Measurements from ENCODE around the gene FKTN.
"Not testable (repeated sequence)": the region's sequence is repeated elsewhere in the genome, so short reads cannot be mapped to it uniquely, and the experiment has no call there.

FKTN gene

DNA sequence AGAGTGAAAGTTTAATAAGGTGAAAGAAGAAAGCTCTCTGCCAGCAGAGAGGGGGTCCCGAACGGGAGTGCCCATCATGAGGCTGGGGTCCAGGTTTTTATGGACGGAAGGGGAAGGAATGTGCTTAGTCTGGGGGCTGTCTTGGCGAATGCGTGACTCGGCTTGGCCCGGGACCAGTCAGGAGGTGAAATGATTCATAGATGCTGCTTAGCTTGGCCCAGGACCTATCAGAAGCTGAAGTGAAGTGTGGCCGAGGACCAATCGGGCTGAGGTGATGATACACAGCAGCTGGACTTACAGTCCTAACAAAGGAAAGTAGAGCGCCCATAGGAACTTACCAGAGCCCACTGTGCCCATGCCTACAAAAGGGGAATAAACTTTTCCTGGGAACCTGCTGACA is 3.9 kb upstream of the FKTN start:
- H3K9me3 ChIP-seq (ENCODE audit: low read length), result no peaks in the 10 kb centered on the region
- H3K4me1 ChIP-seq (ENCODE audit: insufficient read depth, low read length), result peaks cover 6% of the 10 kb centered on the region
- no peak overlapping the region for H3K4me3 ChIP-seq (ENCODE audit: low read length)
- peaks cover under 1% of the 10 kb centered on the region for H3K36me3 ChIP-seq (ENCODE audit: insufficient read depth, low read length)
- no peaks in the 10 kb centered on the region for H3K27me3 ChIP-seq (ENCODE audit: insufficient read depth, low read length)
- no peak overlapping the region for H2AFZ ChIP-seq (ENCODE audit: low read depth, low read length)

- Histone ChIP-seq H3K36me3 (ENCODE audit: insufficient read depth, low read length) (peaks cover 14% of the 10 kb centered on the region), H3K4me3 (ENCODE audit: low read length) (no peak overlapping the region), H2AFZ (ENCODE audit: low read depth, low read length) (no peak overlapping the region), H3K27me3 (ENCODE audit: insufficient read depth, low read length) (no peaks in the 10 kb centered on the region), H3K4me1 (ENCODE audit: insufficient read depth, low read length) (no peaks in the 10 kb centered on the region), H3K9me3 (ENCODE audit: low read length) (peaks cover 7% of the 10 kb centered on the region)
Observed at GRCh38 chr9:105572455-105572854, 14.5 kb downstream of the FKTN start.

- not testable (repeated sequence) for H2AFZ ChIP-seq (ENCODE audit: low read depth, low read length); H3K4me1 ChIP-seq (ENCODE audit: insufficient read depth, low read length); H3K9me3 ChIP-seq (ENCODE audit: low read length); H3K4me3 ChIP-seq (ENCODE audit: low read length); H3K27me3 ChIP-seq (ENCODE audit: insufficient read depth, low read length)
- H3K36me3 ChIP-seq (ENCODE audit: insufficient read depth, low read length), result peaks cover 10% of the 10 kb centered on the region
Observed at GRCh38 chr9:105579952-105580351, 22.0 kb downstream of the FKTN start.

- not testable (repeated sequence) for H3K36me3 ChIP-seq (ENCODE audit: insufficient read depth, low read length); H3K9me3 ChIP-seq (ENCODE audit: low read length); H3K27me3 ChIP-seq (ENCODE audit: insufficient read depth, low read length); H3K4me1 ChIP-seq (ENCODE audit: insufficient read depth, low read length); H3K4me3 ChIP-seq (ENCODE audit: low read length); H2AFZ ChIP-seq (ENCODE audit: low read depth, low read length)
Observed at GRCh38 chr9:105581550-105581949, 23.6 kb downstream of the FKTN start.

DNA sequence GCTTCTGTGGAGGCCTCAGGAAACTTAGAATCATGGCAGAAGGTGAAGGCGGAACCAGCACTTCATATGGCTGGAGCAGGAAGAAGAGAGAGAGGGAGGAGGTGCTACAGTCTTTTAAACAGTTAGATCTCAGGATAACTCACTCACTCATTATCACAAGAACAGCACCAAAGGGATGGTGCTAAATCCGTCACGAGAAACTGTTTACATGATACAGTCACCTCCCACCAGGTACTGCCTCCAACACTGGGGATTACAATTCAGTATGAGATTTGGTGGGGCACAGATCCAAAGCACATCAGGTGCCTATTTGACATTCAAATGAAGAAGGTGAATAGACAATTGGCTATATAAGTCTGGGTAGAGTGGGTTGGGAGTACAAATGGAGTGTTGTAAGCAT is 35.2 kb downstream of the FKTN start:
- Histone ChIP-seq H3K36me3 (ENCODE audit: insufficient read depth, low read length) (peaks cover 11% of the 10 kb centered on the region), H3K4me1 (ENCODE audit: insufficient read depth, low read length) (no peaks in the 10 kb centered on the region), H3K27me3 (ENCODE audit: insufficient read depth, low read length) (no peaks in the 10 kb centered on the region), H2AFZ (ENCODE audit: low read depth, low read length) (no peak overlapping the region), H3K4me3 (ENCODE audit: low read length) (no peak overlapping the region), H3K9me3 (ENCODE audit: low read length) (peaks cover 16% of the 10 kb centered on the region)

DNA sequence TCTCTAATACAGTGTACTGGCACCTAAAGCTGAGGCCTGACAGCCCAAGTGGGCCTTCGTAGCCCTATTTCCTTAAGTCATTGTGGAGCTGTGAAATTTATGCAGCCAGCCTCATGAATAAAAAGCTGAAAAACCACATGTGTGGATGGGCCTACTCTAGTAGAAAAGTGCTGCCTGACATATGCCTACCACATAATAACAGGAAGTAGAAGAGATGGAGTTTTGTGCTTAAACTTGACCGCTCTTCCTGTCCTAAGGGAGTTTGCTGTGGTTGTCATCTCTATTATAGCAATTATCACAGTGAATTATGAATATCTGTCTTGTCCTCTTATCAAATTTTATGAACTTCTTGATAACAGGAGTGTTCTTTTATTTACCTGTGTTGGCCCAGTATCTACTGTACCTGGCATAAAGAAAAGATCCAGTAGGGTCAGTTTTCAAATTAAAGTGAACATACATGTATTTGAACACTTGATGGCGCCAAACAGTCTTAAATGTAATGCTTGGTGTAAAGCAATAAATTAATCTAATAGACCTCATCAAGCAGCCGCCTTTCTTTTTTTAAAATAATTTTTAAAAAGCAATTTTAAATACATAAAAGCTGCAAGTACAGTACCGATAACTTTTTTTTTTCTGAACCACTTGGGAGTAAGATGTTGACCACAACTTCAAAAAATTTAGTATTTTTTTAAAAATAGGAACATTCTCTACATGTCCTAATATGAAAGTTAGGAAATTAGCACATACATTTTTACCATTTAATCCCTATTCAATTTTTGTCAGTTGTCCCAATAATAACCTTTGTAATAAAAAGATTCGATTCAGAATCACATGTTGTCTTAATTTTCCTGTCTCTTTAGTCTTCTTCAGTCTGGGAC is 51.0 kb downstream of the FKTN start:
- Histone ChIP-seq H3K27me3 (ENCODE audit: insufficient read depth, low read length) (no peaks in the 10 kb centered on the region), H3K4me1 (ENCODE audit: insufficient read depth, low read length) (no peaks in the 10 kb centered on the region), H2AFZ (ENCODE audit: low read depth, low read length) (no peak overlapping the region), H3K4me3 (ENCODE audit: low read length) (no peak overlapping the region), H3K9me3 (ENCODE audit: low read length) (peaks cover 2% of the 10 kb centered on the region), H3K36me3 (ENCODE audit: insufficient read depth, low read length) (peaks cover 4% of the 10 kb centered on the region)

DNA sequence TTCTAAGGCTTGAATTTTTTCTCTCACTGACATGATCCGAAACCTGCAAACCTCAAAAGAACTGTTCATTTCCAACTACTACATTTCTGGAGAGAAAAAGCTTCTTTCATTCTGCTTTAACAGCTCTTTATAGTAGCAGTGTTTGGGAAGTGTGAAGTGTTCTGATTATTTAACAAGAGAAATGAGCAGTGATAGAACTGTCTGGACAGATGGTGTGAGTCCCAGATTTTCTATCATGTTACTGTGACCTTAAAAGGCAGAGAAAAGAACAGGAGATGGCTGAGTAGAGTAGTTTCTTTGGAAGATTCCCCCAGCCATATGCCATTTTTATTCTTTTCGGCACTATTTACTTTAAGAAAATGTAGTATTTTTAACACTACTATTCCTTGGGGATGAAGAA is 63.1 kb downstream of the FKTN start:
- peaks cover 5% of the 10 kb centered on the region for H3K36me3 ChIP-seq (ENCODE audit: insufficient read depth, low read length)
- no peak overlapping the region for H2AFZ ChIP-seq (ENCODE audit: low read depth, low read length)
- H3K4me3 ChIP-seq (ENCODE audit: low read length), result no peak overlapping the region
- no peaks in the 10 kb centered on the region for H3K4me1 ChIP-seq (ENCODE audit: insufficient read depth, low read length)
- no peaks in the 10 kb centered on the region for H3K9me3 ChIP-seq (ENCODE audit: low read length)
- H3K27me3 ChIP-seq (ENCODE audit: insufficient read depth, low read length), result no peaks in the 10 kb centered on the region

- no peaks in the 10 kb centered on the region for H3K4me1 ChIP-seq (ENCODE audit: insufficient read depth, low read length)
Observed at GRCh38 chr9:105625088-105625487, 67.2 kb downstream of the FKTN start.

DNA sequence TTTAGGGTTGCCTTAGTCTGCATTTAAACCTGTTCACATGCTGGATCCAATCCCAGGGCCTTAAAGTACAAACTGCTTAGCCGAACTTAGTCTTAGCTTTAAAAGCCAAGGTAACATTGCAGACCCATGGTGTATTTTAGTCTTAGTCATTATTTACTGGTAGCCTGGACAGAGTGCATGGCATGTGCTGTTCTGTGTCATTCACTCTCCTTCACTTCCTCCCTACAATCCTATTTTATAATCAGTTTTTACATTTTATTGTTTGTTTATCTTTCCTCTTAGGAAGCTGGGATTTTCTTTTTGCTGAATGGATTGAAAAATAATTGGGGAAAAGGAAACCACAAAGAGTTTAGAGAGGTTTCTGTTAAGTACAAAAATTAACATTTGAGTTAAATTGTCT is 74.9 kb downstream of the FKTN start:
- H3K4me3 ChIP-seq (ENCODE audit: low read length), result no peak overlapping the region
- peaks cover 12% of the 10 kb centered on the region for H3K36me3 ChIP-seq (ENCODE audit: insufficient read depth, low read length)
- H3K27me3 ChIP-seq (ENCODE audit: insufficient read depth, low read length), result no peaks in the 10 kb centered on the region
- H3K9me3 ChIP-seq (ENCODE audit: low read length), result peaks cover 2% of the 10 kb centered on the region
- no peak overlapping the region for H2AFZ ChIP-seq (ENCODE audit: low read depth, low read length)
- no peaks in the 10 kb centered on the region for H3K4me1 ChIP-seq (ENCODE audit: insufficient read depth, low read length)

More at GRCh38 chr9:105625088-105625487, 67.2 kb downstream of the FKTN start:
- peaks cover 5% of the 10 kb centered on the region for H3K36me3 ChIP-seq (ENCODE audit: insufficient read depth, low read length)
- H3K27me3 ChIP-seq (ENCODE audit: insufficient read depth, low read length), result no peaks in the 10 kb centered on the region
- peaks cover 2% of the 10 kb centered on the region for H3K9me3 ChIP-seq (ENCODE audit: low read length)
- H2AFZ ChIP-seq (ENCODE audit: low read depth, low read length), result no peak overlapping the region
- H3K4me3 ChIP-seq (ENCODE audit: low read length), result no peak overlapping the region

GRCh38 chr9:105633411-105633810 is 75.5 kb downstream of the FKTN start:
- H2AFZ ChIP-seq (ENCODE audit: low read depth, low read length), result no peak overlapping the region
- H3K9me3 ChIP-seq (ENCODE audit: low read length), result peaks cover 2% of the 10 kb centered on the region
- H3K27me3 ChIP-seq (ENCODE audit: insufficient read depth, low read length), result no peaks in the 10 kb centered on the region
- peaks cover 12% of the 10 kb centered on the region for H3K36me3 ChIP-seq (ENCODE audit: insufficient read depth, low read length)
- no peak overlapping the region for H3K4me3 ChIP-seq (ENCODE audit: low read length)
- H3K4me1 ChIP-seq (ENCODE audit: insufficient read depth, low read length), result no peaks in the 10 kb centered on the region

DNA sequence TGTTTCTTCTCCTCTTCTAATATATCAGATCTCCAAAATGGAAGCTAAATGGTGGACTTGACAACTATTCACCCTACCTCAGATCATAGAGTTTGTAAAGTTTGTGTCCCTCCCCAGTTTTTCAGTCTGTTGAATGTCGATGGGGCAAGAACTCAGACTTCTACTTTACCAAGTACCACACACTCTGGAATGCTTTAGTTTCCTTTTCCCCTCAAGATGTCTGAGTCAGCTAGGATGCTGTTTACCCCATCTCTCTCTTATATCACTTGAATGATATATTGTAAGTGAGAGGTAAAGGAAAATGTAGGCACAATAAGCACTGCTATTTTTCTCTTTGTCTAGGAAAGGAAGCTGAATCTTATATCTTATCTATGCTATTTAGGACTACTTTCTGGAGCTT is 78.4 kb downstream of the FKTN start:
- H3K36me3 ChIP-seq (ENCODE audit: insufficient read depth, low read length), result peaks cover 12% of the 10 kb centered on the region
- no peaks in the 10 kb centered on the region for H3K9me3 ChIP-seq (ENCODE audit: low read length)
- no peak overlapping the region for H3K4me3 ChIP-seq (ENCODE audit: low read length)
- H3K4me1 ChIP-seq (ENCODE audit: insufficient read depth, low read length), result no peaks in the 10 kb centered on the region
- no peaks in the 10 kb centered on the region for H3K27me3 ChIP-seq (ENCODE audit: insufficient read depth, low read length)
- no peak overlapping the region for H2AFZ ChIP-seq (ENCODE audit: low read depth, low read length)

DNA sequence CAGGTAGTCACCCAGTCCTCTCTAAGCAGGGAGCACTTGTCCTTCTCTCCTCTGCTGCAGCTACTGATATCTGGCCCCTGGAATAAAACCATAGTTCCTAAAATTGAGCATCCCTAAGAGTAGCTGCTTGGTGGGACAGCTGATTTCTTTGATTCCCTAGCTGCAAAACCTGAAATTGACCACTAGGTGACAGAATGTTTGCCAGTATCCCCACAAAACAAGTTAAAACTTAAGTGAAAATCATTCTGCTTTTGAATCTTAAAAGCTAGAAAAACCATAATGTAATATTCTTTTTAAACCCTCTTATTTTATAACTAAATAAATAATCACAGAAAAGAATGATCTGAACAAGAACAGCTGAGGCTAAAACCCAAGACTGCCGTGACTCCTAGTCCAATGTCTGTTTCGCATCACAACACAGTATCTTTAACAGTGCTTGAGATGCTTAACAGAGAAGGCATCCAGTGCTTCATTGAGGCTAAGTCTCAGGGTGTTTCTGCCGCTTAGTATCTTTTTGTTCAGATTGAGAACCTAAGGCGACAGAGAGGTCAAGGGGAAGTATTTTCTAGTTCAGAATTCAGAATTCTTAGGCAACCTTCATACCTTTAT is 80.0 kb downstream of the FKTN start:
- H3K9me3 ChIP-seq (ENCODE audit: low read length), result no peaks in the 10 kb centered on the region
- H3K27me3 ChIP-seq (ENCODE audit: insufficient read depth, low read length), result no peaks in the 10 kb centered on the region
- H3K4me3 ChIP-seq (ENCODE audit: low read length), result no peak overlapping the region
- H3K4me1 ChIP-seq (ENCODE audit: insufficient read depth, low read length), result no peaks in the 10 kb centered on the region
- H2AFZ ChIP-seq (ENCODE audit: low read depth, low read length), result no peak overlapping the region
- peaks cover 14% of the 10 kb centered on the region for H3K36me3 ChIP-seq (ENCODE audit: insufficient read depth, low read length)

DNA sequence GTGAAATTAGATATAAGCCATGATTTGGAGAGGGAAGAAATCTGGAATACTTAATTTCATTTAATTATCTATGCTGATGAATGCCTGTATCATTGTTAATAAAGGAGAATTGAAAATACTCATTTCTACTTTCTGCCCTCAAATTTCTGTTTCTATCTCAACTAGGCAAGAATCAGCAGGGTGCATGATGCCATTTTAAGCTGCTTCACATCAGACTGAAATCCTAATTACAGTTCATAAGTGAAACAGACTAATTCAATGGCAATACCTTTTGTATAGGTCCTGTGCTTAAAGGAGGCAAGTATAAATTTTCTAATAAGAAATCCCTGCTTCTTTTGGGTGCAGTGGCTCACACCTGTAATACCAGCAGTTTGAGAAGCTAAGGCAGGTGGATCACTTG is 82.0 kb downstream of the FKTN start:
- Histone ChIP-seq H3K9me3 (ENCODE audit: low read length) (no peaks in the 10 kb centered on the region), H3K27me3 (ENCODE audit: insufficient read depth, low read length) (no peaks in the 10 kb centered on the region), H3K4me3 (ENCODE audit: low read length) (no peak overlapping the region), H3K36me3 (ENCODE audit: insufficient read depth, low read length) (peaks cover 7% of the 10 kb centered on the region), H2AFZ (ENCODE audit: low read depth, low read length) (no peak overlapping the region), H3K4me1 (ENCODE audit: insufficient read depth, low read length) (no peaks in the 10 kb centered on the region)

Data from neuron (in vitro differentiated cells).